MCF 10A (cell line): ENCODE data around the gene SPATA2L. TPM values are rescaled to one million over a fixed set of nuclear protein-coding genes. Genes with fewer than 3 reads are reported as not detected.

Experiments used
- BruUV-seq: library from RNA; stranded (reverse); fragments of 400-500 nt; replicated peaks from 2 replicates; lab custom pipeline; 2021; lab: Mats Ljungman, UMichigan
- CTCF ChIA-PET: fragments of 300-600 bp; sonication (Branson Sonifier 250); formaldehyde crosslinking; extraction: SDS; loops from one replicate; lab custom pipeline; 2021; ENCODE audit warnings: antibody characterized with exemption, inconsistent platforms; lab: Yijun Ruan, JAX
- POLR2A ChIA-PET: fragments of 300-600, 350-650 bp; sonication (Branson Sonifier 250); formaldehyde crosslinking; extraction: SDS; loops from one replicate; lab custom pipeline; 2020; ENCODE audit warnings: antibody characterized with exemption, inconsistent platforms; lab: Yijun Ruan, JAX
- DNase-seq: peaks from one replicate; pipeline ENCODE4 v3.0.0-alpha.2; 2018; ENCODE audit not compliant: unreplicated experiment
- H3K27ac Mint-ChIP-seq: one replicate; pipeline ENCODE4 v1.8.0; 2022; ENCODE audit warnings: mild to moderate bottlenecking, low read depth, mixed read lengths; ENCODE audit not compliant: unreplicated experiment
- H3K27me3 Mint-ChIP-seq: one replicate; pipeline ENCODE4 v1.8.0; 2022; ENCODE audit warnings: mixed read lengths; ENCODE audit not compliant: insufficient read depth, unreplicated experiment
- H3K36me3 Mint-ChIP-seq: one replicate; pipeline ENCODE4 v1.8.0; 2022; ENCODE audit warnings: mild to moderate bottlenecking, moderate library complexity, mixed read lengths; ENCODE audit not compliant: insufficient read depth, unreplicated experiment
- H3K4me1 Mint-ChIP-seq: one replicate; pipeline ENCODE4 v1.8.0; 2022; ENCODE audit warnings: mixed read lengths; ENCODE audit not compliant: insufficient read depth, unreplicated experiment
- H3K4me3 Mint-ChIP-seq: one replicate; pipeline ENCODE4 v1.8.0; 2022; ENCODE audit warnings: mild to moderate bottlenecking, moderate library complexity, mixed read lengths; ENCODE audit not compliant: unreplicated experiment
- H3K9me3 Mint-ChIP-seq: one replicate; pipeline ENCODE4 v1.8.0; 2022; ENCODE audit warnings: mixed read lengths; ENCODE audit not compliant: unreplicated experiment
- intact Hi-C: fragments of 100-400 bp; cut with micrococcal nuclease; formaldehyde crosslinking; loops from 2 replicates; pipeline ENCODE4 v1.14.1; 2022
- total RNA-seq: library from RNA; stranded (reverse); gene quantifications from 2 replicates; pipeline ENCODE4 v1.2.3, GENCODE V29; 2022
- TF ChIP-seq, protein P1 (sequence below): fragments of 200-600 bp; IDR thresholded peaks from one replicate; pipeline ENCODE4 v1.8.0; 2022; ENCODE audit warnings: antibody characterized with exemption, mild to moderate bottlenecking; ENCODE audit not compliant: unreplicated experiment

SPATA2L gene
- total RNA-seq, 1 experiment from 2014 or later: 12.5 TPM

GRCh38 chr16:89697616-89698331 is 3.7 kb downstream of the SPATA2L start:
- TF ChIP-seq, protein P1, sequence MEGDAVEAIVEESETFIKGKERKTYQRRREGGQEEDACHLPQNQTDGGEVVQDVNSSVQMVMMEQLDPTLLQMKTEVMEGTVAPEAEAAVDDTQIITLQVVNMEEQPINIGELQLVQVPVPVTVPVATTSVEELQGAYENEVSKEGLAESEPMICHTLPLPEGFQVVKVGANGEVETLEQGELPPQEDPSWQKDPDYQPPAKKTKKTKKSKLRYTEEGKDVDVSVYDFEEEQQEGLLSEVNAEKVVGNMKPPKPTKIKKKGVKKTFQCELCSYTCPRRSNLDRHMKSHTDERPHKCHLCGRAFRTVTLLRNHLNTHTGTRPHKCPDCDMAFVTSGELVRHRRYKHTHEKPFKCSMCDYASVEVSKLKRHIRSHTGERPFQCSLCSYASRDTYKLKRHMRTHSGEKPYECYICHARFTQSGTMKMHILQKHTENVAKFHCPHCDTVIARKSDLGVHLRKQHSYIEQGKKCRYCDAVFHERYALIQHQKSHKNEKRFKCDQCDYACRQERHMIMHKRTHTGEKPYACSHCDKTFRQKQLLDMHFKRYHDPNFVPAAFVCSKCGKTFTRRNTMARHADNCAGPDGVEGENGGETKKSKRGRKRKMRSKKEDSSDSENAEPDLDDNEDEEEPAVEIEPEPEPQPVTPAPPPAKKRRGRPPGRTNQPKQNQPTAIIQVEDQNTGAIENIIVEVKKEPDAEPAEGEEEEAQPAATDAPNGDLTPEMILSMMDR: no peak
- no peaks in the 10 kb centered on the region for H3K4me1 Mint-ChIP-seq
- H3K27ac Mint-ChIP-seq: no peak overlapping the region
- ChIA-PET CTCF (interaction anchor here (0.6 to 4.4 kb wide), 5 partner anchors 9 to 164 kb away, joined by 4 to 56 read pairs (median 4); no protein-coding TSS in a partner anchor), POLR2A (interaction anchor here (0.9 to 2.7 kb wide), 3 partner anchors 9 to 134 kb away, joined by 3 to 10 read pairs (median 3); partner anchors contain the start of gene CDK10)
- no peaks in the 10 kb centered on the region for H3K27me3 Mint-ChIP-seq
- BruUV-seq: no TSS peak
- DNase-seq: no peak
- intact Hi-C loops: no loop called here
- no peak overlapping the region for H3K4me3 Mint-ChIP-seq
- H3K36me3 Mint-ChIP-seq: peaks cover 33% of the 10 kb centered on the region
- no peaks in the 10 kb centered on the region for H3K9me3 Mint-ChIP-seq

DNA sequence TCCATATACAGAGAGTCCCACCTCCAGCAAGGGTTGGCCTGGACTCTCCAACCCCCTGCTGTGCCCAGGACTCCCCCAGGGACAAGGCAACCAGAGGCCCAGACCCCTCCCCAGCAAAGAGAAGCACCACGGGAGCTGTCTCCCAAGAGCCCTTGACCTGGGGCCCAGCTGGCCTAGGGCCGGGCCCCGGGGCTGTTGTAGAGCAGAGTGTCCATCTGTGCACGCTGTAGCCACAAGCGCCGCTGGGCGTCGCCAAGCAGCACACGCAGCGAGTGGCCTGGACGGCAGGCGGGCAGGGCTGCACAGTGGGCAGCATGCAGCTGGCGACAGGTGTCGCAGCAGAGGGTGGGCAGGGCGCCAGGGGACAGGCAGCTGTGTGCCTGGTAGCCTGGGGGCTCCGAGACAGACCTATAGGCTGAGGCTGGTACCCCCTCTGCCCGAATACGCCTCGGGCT is 4.3 kb downstream of the SPATA2L start:
- intact Hi-C loops: no loop called here
- TF ChIP-seq, protein P1: no peak
- Mint-ChIP-seq H3K4me1 (no peaks in the 10 kb centered on the region), H3K27ac (no peak overlapping the region), H3K4me3 (no peak overlapping the region), H3K36me3 (peaks cover 39% of the 10 kb centered on the region), H3K9me3 (no peaks in the 10 kb centered on the region), H3K27me3 (no peaks in the 10 kb centered on the region)
- no peak for DNase-seq
- BruUV-seq: no TSS peak
- ChIA-PET CTCF (interaction anchor here (0.7 to 1.6 kb wide), 2 partner anchors 9 to 165 kb away, joined by 3 to 4 read pairs; no protein-coding TSS in a partner anchor), POLR2A (interaction anchor here (0.9 to 2.7 kb wide), 2 partner anchors 8 to 11 kb away, joined by 3 to 10 read pairs; partner anchors contain the start of gene CDK10)

GRCh38 chr16:89696670-89697128 is 4.8 kb downstream of the SPATA2L start:
- no peak overlapping the region for H3K4me3 Mint-ChIP-seq
- BruUV-seq: no TSS peak
- H3K36me3 Mint-ChIP-seq: peaks cover 44% of the 10 kb centered on the region
- H3K27ac Mint-ChIP-seq: no peak overlapping the region
- intact Hi-C loops: no loop called here
- CTCF ChIA-PET: interaction anchor here (0.7 to 1.1 kb wide), 2 partner anchors 9 to 165 kb away, joined by 3 read pairs; no protein-coding TSS in a partner anchor
- H3K27me3 Mint-ChIP-seq: no peaks in the 10 kb centered on the region
- TF ChIP-seq, protein P1: no peak
- DNase-seq: no peak
- POLR2A ChIA-PET: interaction anchor here (0.9 to 2.7 kb wide), 2 partner anchors 7 to 10 kb away, joined by 3 to 10 read pairs; partner anchors contain the start of gene CDK10
- no peaks in the 10 kb centered on the region for H3K9me3 Mint-ChIP-seq
- no peaks in the 10 kb centered on the region for H3K4me1 Mint-ChIP-seq
